WTC11 (cell line): ENCODE measurements around the gene ZBTB7C. TPM values are rescaled to one million over a fixed set of nuclear protein-coding genes. Genes with fewer than 3 reads are reported as not detected.

Source experiments
- ATAC-seq: fragments of 200-7000 bp; cut with Tn5 transposase; 2 replicates; pipeline ENCODE4 v1.10.0; 2021; ENCODE audit warnings: mild to moderate bottlenecking, moderate library complexity
- CTCF ChIA-PET: fragments of 300-600 bp; sonication (Branson Sonifier 250); formaldehyde crosslinking; loops from one replicate; lab custom pipeline; 2021; ENCODE audit warnings: antibody characterized with exemption; lab: Charles Lee
- POLR2A ChIA-PET: fragments of 350-600 bp; sonication (Branson Sonifier 250); formaldehyde crosslinking; loops from one replicate; lab custom pipeline; 2021; ENCODE audit warnings: antibody characterized with exemption; lab: Charles Lee
- DNase-seq: peaks from one replicate; pipeline ENCODE4 v3.0.0; 2021; ENCODE audit warnings: low spot score
- H3K27ac Mint-ChIP-seq: 2 replicates; pipeline ENCODE4 v1.8.0; 2021; ENCODE audit warnings: mixed read lengths
- H3K27me3 Mint-ChIP-seq: 2 replicates; pipeline ENCODE4 v1.8.0; 2021; ENCODE audit warnings: low read depth, mild to moderate bottlenecking, moderate library complexity, mixed read lengths
- H3K36me3 Mint-ChIP-seq: 2 replicates; pipeline ENCODE4 v1.8.0; 2021; ENCODE audit warnings: mixed read lengths
- H3K4me1 Mint-ChIP-seq: 2 replicates; pipeline ENCODE4 v1.8.0; 2022; ENCODE audit warnings: mixed read lengths
- H3K4me3 Mint-ChIP-seq: 2 replicates; pipeline ENCODE4 v1.8.0; 2021; ENCODE audit warnings: mild to moderate bottlenecking, moderate library complexity, mixed read lengths
- H3K9me3 Mint-ChIP-seq: 2 replicates; pipeline ENCODE4 v1.8.0; 2021; ENCODE audit warnings: mixed read lengths
- FOXJ3 ChIP-seq: sonication (generic); formaldehyde crosslinking; IDR thresholded peaks from 2 replicates; pipeline ENCODE4 v1.9.0; 2021; ENCODE audit warnings: missing genetic modification reagents, mild to moderate bottlenecking, borderline replicate concordance
- FOXK1 ChIP-seq: sonication (generic); formaldehyde crosslinking; IDR thresholded peaks from 2 replicates; pipeline ENCODE4 v1.8.0; 2022; ENCODE audit warnings: mild to moderate bottlenecking, moderate library complexity, missing genetic modification reagents
- JAZF1 ChIP-seq: fragments of 250-450 bp; sonication (Bioruptor Pico); IDR thresholded peaks from 2 replicates; pipeline ENCODE4 v1.9.0; 2021; ENCODE audit warnings: moderate library complexity, mild to moderate bottlenecking, inconsistent platforms
- JUN ChIP-seq: sonication (generic); formaldehyde crosslinking; IDR thresholded peaks from 2 replicates; pipeline ENCODE4 v1.8.0; 2023; ENCODE audit warnings: mild to moderate bottlenecking, missing genetic modification reagents
- NR2C2 ChIP-seq: sonication (generic); formaldehyde crosslinking; IDR thresholded peaks from 2 replicates; pipeline ENCODE4 v1.8.0; 2022; ENCODE audit warnings: mild to moderate bottlenecking, missing genetic modification reagents
- NR3C1 ChIP-seq: sonication (generic); formaldehyde crosslinking; conservative IDR thresholded peaks from 2 replicates; pipeline ENCODE4 v1.8.1; 2023; ENCODE audit warnings: low read depth, mild to moderate bottlenecking, missing genetic modification reagents
- SMAD4 ChIP-seq: sonication (generic); formaldehyde crosslinking; IDR thresholded peaks from 2 replicates; pipeline ENCODE4 v1.8.0; 2022; ENCODE audit warnings: mild to moderate bottlenecking, missing genetic modification reagents
- ZNF121 ChIP-seq: sonication (generic); formaldehyde crosslinking; IDR thresholded peaks from 2 replicates; pipeline ENCODE4 v1.8.0; 2023; ENCODE audit warnings: missing genetic modification reagents
- total RNA-seq: library from RNA; stranded (reverse); gene quantifications from 3 replicates; pipeline ENCODE4 v1.2.3, GENCODE V29; 2021
- TF ChIP-seq, protein P1 (sequence below): sonication (generic); formaldehyde crosslinking; IDR thresholded peaks from 2 replicates; pipeline ENCODE4 v1.8.0; 2022; ENCODE audit warnings: mild to moderate bottlenecking, missing genetic modification reagents
- TF ChIP-seq, protein P2 (sequence below): fragments of 250-450 bp; sonication (Bioruptor Pico); IDR thresholded peaks from 2 replicates; pipeline ENCODE4 v1.9.0; 2021; ENCODE audit warnings: mild to moderate bottlenecking, borderline replicate concordance
- TF ChIP-seq, protein P3 (sequence below): sonication (generic); formaldehyde crosslinking; IDR thresholded peaks from 2 replicates; pipeline ENCODE4 v1.8.1; 2022; ENCODE audit warnings: mild to moderate bottlenecking, moderate library complexity, missing genetic modification reagents
- TF ChIP-seq, protein P4 (sequence below): sonication (generic); formaldehyde crosslinking; IDR thresholded peaks from 2 replicates; pipeline ENCODE4 v1.8.1; 2023; ENCODE audit warnings: mild to moderate bottlenecking, missing genetic modification reagents

ZBTB7C gene
- total RNA-seq, 1 experiment from 2014 or later: 0.48 TPM

DNA sequence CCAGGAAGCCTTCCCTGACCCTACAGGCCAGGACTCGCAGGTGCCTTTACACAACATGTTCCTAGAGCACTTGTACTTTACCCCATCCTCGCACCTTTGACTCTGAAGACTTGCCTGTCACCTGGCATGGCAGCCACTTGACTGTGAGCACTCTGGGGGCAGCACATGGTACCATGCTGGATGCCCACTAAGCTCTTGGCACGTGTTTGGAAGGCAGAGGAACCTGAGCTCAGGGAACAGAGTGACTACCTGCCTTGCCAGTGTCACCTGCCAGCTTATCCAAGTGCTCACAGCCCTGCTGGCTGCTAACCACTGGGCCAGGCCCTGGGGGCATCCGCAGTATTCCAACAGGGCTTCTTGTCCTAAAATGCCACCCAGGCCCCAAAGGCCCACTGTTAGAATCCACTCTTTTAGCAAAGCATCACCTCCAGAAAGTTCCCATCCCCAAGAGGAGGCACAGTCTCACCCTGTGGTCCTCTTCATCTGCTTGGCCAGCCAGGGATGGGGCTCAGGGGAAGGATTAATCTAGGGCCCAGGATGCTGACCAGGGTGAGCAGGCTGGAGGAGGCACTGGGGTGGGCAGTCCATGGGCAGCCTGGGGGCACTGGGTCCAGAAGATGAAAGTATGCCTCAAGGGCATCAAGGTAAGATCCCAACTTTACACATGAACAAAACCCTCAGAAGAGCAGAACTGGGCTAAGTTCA, 57.0 kb downstream of the ZBTB7C start:
- no peaks in the 10 kb centered on the region for H3K36me3 Mint-ChIP-seq
- H3K9me3 Mint-ChIP-seq: no peaks in the 10 kb centered on the region
- DNase-seq: no peak
- no peak overlapping the region for H3K27ac Mint-ChIP-seq
- ChIA-PET CTCF (interaction anchor here (1.1 kb wide), 1 partner anchor 93 kb away, joined by 3 read pairs; no protein-coding TSS in a partner anchor), POLR2A (no interaction called here)
- no peaks in the 10 kb centered on the region; the same call in 1 of the 2 replicates for H3K27me3 Mint-ChIP-seq
- TF ChIP-seq FOXK1 (CRISPR knock-in tag) (no peak), SMAD4 (CRISPR knock-in tag) (no peak), NR3C1 (CRISPR knock-in tag) (no peak), JUN (CRISPR knock-in tag) (no peak), ZNF121 (CRISPR knock-in tag) (no peak), JAZF1 (CRISPR knock-in tag) (no peak)
- TF ChIP-seq, protein P1, sequence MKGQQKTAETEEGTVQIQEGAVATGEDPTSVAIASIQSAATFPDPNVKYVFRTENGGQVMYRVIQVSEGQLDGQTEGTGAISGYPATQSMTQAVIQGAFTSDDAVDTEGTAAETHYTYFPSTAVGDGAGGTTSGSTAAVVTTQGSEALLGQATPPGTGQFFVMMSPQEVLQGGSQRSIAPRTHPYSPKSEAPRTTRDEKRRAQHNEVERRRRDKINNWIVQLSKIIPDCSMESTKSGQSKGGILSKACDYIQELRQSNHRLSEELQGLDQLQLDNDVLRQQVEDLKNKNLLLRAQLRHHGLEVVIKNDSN: no peak
- no peak for ATAC-seq
- H3K4me1 Mint-ChIP-seq: peaks cover 10% of the 10 kb centered on the region
- no peak overlapping the region for H3K4me3 Mint-ChIP-seq

DNA sequence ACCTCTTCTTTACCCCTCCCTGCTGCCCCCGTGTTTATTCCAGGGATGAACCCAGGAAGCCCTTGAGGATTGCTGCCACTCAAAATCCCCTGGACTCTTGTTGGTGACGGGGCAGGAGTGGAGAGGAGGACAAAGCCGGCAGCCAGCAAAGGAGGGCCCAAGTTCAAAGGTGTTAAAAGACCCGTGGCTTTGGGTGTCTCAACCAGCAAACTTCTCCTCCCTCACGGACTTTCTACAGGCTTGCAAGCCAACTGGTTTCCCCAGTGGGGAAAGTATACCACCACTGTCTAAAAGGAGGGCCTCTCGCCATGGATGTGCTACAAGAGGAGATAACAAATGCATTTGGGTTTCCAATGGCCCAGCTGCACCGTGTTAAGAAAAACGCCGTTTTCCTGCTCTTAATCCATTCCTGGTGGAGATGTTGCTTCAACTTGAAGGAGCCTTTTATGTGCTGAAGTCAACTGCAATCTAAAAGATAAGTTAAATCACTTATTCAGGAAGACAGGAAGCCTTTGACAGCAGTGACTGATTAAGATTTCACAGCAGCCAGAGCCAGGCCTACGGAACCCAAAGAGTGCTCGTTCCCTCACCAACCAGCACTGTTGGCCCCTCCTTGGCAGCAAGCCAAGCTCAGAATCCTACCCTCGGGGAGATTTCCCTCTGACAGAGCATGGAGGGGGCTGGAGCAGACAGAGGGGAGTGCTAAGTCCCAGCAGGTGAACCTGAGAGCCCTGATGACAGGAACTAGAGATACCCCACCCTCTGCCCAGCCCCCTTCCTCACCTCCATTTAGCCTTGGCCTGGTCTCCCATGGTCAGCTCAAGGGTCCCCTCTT, 57.8 kb downstream of the ZBTB7C start:
- DNase-seq (no peak), ATAC-seq (no peak)
- Mint-ChIP-seq H3K36me3 (no peaks in the 10 kb centered on the region), H3K4me3 (no peak overlapping the region), H3K27ac (no peak overlapping the region), H3K9me3 (no peaks in the 10 kb centered on the region), H3K4me1 (peaks cover 2% of the 10 kb centered on the region; the same call in 1 of the 2 replicates), H3K27me3 (no peaks in the 10 kb centered on the region; the same call in 1 of the 2 replicates)
- CTCF ChIA-PET: interaction anchor here (1.1 kb wide), 1 partner anchor 94 kb away, joined by 3 read pairs; no protein-coding TSS in a partner anchor
- TF ChIP-seq, protein P2, sequence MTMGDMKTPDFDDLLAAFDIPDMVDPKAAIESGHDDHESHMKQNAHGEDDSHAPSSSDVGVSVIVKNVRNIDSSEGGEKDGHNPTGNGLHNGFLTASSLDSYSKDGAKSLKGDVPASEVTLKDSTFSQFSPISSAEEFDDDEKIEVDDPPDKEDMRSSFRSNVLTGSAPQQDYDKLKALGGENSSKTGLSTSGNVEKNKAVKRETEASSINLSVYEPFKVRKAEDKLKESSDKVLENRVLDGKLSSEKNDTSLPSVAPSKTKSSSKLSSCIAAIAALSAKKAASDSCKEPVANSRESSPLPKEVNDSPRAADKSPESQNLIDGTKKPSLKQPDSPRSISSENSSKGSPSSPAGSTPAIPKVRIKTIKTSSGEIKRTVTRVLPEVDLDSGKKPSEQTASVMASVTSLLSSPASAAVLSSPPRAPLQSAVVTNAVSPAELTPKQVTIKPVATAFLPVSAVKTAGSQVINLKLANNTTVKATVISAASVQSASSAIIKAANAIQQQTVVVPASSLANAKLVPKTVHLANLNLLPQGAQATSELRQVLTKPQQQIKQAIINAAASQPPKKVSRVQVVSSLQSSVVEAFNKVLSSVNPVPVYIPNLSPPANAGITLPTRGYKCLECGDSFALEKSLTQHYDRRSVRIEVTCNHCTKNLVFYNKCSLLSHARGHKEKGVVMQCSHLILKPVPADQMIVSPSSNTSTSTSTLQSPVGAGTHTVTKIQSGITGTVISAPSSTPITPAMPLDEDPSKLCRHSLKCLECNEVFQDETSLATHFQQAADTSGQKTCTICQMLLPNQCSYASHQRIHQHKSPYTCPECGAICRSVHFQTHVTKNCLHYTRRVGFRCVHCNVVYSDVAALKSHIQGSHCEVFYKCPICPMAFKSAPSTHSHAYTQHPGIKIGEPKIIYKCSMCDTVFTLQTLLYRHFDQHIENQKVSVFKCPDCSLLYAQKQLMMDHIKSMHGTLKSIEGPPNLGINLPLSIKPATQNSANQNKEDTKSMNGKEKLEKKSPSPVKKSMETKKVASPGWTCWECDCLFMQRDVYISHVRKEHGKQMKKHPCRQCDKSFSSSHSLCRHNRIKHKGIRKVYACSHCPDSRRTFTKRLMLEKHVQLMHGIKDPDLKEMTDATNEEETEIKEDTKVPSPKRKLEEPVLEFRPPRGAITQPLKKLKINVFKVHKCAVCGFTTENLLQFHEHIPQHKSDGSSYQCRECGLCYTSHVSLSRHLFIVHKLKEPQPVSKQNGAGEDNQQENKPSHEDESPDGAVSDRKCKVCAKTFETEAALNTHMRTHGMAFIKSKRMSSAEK (CRISPR knock-in tag): no peak
- no peak for TF ChIP-seq NR3C1 (CRISPR knock-in tag)
- TF ChIP-seq, protein P3, sequence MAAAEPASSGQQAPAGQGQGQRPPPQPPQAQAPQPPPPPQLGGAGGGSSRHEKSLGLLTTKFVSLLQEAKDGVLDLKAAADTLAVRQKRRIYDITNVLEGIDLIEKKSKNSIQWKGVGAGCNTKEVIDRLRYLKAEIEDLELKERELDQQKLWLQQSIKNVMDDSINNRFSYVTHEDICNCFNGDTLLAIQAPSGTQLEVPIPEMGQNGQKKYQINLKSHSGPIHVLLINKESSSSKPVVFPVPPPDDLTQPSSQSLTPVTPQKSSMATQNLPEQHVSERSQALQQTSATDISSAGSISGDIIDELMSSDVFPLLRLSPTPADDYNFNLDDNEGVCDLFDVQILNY (CRISPR knock-in tag): no peak
- POLR2A ChIA-PET: no interaction called here

DNA sequence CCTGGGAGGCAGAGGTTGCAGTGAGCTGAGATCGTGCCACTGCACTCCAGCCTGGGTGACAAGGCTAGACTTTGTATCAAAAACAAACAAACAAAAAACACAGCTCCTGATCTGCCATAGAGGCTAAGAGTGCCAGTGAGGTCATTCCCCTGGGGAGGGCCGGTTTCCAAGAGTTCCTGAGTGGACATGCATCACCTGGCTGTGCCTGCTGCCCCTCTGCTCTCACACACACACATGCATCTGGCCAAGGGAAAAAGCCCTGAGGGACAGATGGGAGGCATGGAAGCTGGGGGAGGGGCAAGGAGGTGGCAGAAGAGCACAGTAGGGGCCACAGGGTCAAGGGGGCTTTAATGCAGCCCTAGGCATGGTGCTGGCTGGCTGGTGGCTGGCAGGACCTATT, 60.4 kb downstream of the ZBTB7C start:
- ChIA-PET CTCF (interaction anchor here (0.8 to 1.0 kb wide), 2 partner anchors 96 to 118 kb away, joined by 3 to 5 read pairs; no protein-coding TSS in a partner anchor), POLR2A (no interaction called here)
- TF ChIP-seq, protein P4, sequence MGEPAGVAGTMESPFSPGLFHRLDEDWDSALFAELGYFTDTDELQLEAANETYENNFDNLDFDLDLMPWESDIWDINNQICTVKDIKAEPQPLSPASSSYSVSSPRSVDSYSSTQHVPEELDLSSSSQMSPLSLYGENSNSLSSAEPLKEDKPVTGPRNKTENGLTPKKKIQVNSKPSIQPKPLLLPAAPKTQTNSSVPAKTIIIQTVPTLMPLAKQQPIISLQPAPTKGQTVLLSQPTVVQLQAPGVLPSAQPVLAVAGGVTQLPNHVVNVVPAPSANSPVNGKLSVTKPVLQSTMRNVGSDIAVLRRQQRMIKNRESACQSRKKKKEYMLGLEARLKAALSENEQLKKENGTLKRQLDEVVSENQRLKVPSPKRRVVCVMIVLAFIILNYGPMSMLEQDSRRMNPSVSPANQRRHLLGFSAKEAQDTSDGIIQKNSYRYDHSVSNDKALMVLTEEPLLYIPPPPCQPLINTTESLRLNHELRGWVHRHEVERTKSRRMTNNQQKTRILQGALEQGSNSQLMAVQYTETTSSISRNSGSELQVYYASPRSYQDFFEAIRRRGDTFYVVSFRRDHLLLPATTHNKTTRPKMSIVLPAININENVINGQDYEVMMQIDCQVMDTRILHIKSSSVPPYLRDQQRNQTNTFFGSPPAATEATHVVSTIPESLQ (CRISPR knock-in tag): no peak
- TF ChIP-seq FOXJ3 (CRISPR knock-in tag) (no peak), NR2C2 (CRISPR knock-in tag) (no peak)
- no peak overlapping the region for H3K4me3 Mint-ChIP-seq
- H3K27me3 Mint-ChIP-seq: no peaks in the 10 kb centered on the region
- DNase-seq (no peak), ATAC-seq (no peak)
- no peaks in the 10 kb centered on the region for H3K36me3 Mint-ChIP-seq
- peaks cover 2% of the 10 kb centered on the region; the same call in 1 of the 2 replicates for H3K4me1 Mint-ChIP-seq
- no peak overlapping the region for H3K27ac Mint-ChIP-seq
- no peaks in the 10 kb centered on the region for H3K9me3 Mint-ChIP-seq
